ENCODE measurements around the gene SNN. TPM values are rescaled to one million over a fixed set of nuclear protein-coding genes. Genes with fewer than 3 reads are reported as not detected.

Gene SNN
- total RNA-seq, 1 donor from 2014 or later, result 23.4 TPM

- no peak overlapping the region for H3K27ac Mint-ChIP-seq (ENCODE audit: unreplicated experiment)
- no peaks in the 10 kb centered on the region for H3K27me3 Mint-ChIP-seq (ENCODE audit: unreplicated experiment)
- no peaks in the 10 kb centered on the region for H3K36me3 Mint-ChIP-seq (ENCODE audit: unreplicated experiment)
- no peak overlapping the region for H3K4me3 Mint-ChIP-seq (ENCODE audit: unreplicated experiment)
- peaks cover 17% of the 10 kb centered on the region for H3K4me1 Mint-ChIP-seq (ENCODE audit: unreplicated experiment)
- H3K9me3 Mint-ChIP-seq (ENCODE audit: unreplicated experiment), result no peaks in the 10 kb centered on the region
- no peak for DNase-seq (ENCODE audit: extremely low spot score, unreplicated experiment)
- TF ChIP-seq CTCF (IDR thresholded peaks at IDR 0.05), result no peak
Observed at GRCh38 chr16:11657556-11657955, 10.7 kb upstream of the SNN start.

DNA sequence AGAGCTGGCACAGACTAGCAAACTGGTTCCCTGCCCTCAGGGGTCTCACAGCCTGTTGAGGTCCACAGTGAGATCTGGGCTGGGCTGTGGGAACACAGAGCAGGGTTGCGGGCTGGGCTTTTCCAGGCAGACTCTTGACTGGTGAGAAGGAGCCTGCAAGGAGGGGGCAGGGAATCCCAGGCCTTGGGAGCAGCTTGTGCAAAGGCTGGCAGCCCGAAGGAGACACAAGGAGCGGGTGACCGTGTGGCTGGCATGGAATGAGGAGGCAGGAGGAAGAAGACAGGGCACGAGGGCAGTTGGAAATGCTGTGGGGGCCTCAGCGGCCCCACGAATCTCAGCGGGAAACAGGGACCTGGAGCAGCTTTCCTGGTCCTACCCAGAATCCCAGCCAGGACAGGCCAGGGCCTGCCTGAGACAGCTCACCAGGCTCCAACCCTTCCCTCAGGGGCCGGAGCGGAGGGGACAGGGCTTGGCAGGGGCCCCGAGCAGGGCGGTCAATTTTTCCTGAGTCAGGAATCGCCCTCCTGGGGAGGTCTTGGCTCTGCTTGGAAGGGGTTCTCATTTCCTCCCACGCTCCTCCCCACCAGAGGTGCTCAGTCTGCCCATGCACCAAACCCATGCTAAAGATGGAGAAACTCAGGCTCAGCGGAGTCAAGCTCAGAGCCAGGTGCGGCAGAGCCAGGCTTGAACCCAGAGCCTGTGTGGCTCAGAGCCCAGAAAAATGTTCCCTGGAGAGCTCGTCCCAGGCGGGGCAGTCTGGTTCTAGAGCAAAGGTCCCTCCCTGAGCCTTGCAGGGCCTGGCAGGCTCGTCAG lies 9.2 kb upstream of the SNN start:
- no peak overlapping the region for H3K4me3 Mint-ChIP-seq (ENCODE audit: unreplicated experiment)
- H3K27ac Mint-ChIP-seq (ENCODE audit: unreplicated experiment), result peak overlapping the region; percentile 78
- no peak for TF ChIP-seq CTCF (IDR thresholded peaks at IDR 0.05)
- H3K27me3 Mint-ChIP-seq (ENCODE audit: unreplicated experiment), result no peaks in the 10 kb centered on the region
- H3K36me3 Mint-ChIP-seq (ENCODE audit: unreplicated experiment), result no peaks in the 10 kb centered on the region
- H3K4me1 Mint-ChIP-seq (ENCODE audit: unreplicated experiment), result peaks cover 17% of the 10 kb centered on the region
- no peak for DNase-seq (ENCODE audit: extremely low spot score, unreplicated experiment)
- no peaks in the 10 kb centered on the region for H3K9me3 Mint-ChIP-seq (ENCODE audit: unreplicated experiment)

DNA sequence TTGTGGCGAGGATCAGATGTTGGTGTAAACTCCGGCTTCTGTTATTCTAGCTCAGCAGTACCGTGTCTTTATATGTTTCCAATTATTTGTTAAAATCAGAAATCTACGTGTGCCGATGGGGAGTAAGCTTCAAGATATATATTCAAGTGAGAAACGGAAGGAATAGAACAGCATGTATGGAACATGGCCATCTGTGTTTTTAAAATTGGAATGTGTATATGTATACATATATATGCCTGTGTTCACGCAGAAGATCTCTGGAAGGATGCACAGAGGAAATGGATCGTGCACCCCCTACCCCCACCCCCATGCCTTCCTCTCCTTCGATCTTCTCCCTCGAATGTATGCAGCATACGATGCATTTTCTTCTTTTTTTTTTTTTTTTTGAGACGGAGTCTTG lies 7.7 kb upstream of the SNN start:
- Mint-ChIP-seq H3K36me3 (ENCODE audit: unreplicated experiment) (no peaks in the 10 kb centered on the region), H3K4me1 (ENCODE audit: unreplicated experiment) (peaks cover 22% of the 10 kb centered on the region), H3K9me3 (ENCODE audit: unreplicated experiment) (no peaks in the 10 kb centered on the region), H3K4me3 (ENCODE audit: unreplicated experiment) (no peak overlapping the region), H3K27me3 (ENCODE audit: unreplicated experiment) (no peaks in the 10 kb centered on the region), H3K27ac (ENCODE audit: unreplicated experiment) (no peak overlapping the region)
- no peak for DNase-seq (ENCODE audit: extremely low spot score, unreplicated experiment)
- TF ChIP-seq CTCF (IDR thresholded peaks at IDR 0.05), result no peak

- Mint-ChIP-seq H3K9me3 (ENCODE audit: unreplicated experiment) (no peaks in the 10 kb centered on the region), H3K27me3 (ENCODE audit: unreplicated experiment) (no peaks in the 10 kb centered on the region), H3K36me3 (ENCODE audit: unreplicated experiment) (no peaks in the 10 kb centered on the region), H3K27ac (ENCODE audit: unreplicated experiment) (no peak overlapping the region), H3K4me1 (ENCODE audit: unreplicated experiment) (peaks cover 22% of the 10 kb centered on the region), H3K4me3 (ENCODE audit: unreplicated experiment) (no peak overlapping the region)
- no peak for DNase-seq (ENCODE audit: extremely low spot score, unreplicated experiment)
- no peak for TF ChIP-seq CTCF (IDR thresholded peaks at IDR 0.05)
Observed at GRCh38 chr16:11662582-11662981, 5.7 kb upstream of the SNN start.

DNA sequence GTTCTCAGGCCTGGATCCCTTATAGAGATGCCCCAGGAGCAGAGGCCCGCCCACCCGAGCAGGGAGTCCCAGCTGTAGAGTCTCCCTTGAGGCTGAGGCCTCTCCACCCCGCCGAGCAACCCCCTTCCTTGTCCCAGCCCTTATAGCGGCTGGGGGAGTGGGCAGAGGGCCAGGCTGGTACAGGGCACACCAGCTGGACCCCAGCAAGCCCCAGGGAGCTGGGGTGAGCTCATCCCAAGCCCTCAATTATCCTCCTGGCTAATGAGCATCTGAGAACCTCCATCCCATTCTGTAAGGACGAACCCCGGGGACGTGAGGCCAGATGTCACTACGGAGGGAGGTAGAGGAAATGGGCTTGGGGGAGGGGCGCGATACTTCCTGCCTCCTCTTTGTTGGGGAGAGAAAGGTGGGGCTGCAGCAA lies 3.2 kb upstream of the SNN start:
- no peak for DNase-seq (ENCODE audit: extremely low spot score, unreplicated experiment)
- no peak for TF ChIP-seq CTCF (IDR thresholded peaks at IDR 0.05)
- Mint-ChIP-seq H3K27me3 (ENCODE audit: unreplicated experiment) (no peaks in the 10 kb centered on the region), H3K36me3 (ENCODE audit: unreplicated experiment) (no peaks in the 10 kb centered on the region), H3K27ac (ENCODE audit: unreplicated experiment) (no peak overlapping the region), H3K4me1 (ENCODE audit: unreplicated experiment) (peaks cover 14% of the 10 kb centered on the region), H3K9me3 (ENCODE audit: unreplicated experiment) (no peaks in the 10 kb centered on the region), H3K4me3 (ENCODE audit: unreplicated experiment) (no peak overlapping the region)

Measured in osteocyte (in vitro differentiated cells).